Nephron progenitor cell (in vitro differentiated cells): ENCODE measurements around the gene CD46.

Source experiments
- DNase-seq: peaks from one replicate; pipeline ENCODE4 v3.0.0; 2021
- H3K27ac Mint-ChIP-seq: 2 replicates; pipeline ENCODE4 v1.8.0; 2021; ENCODE audit warnings: mild to moderate bottlenecking, moderate library complexity, mixed read lengths
- H3K27me3 Mint-ChIP-seq: 2 replicates; pipeline ENCODE4 v1.8.0; 2021; ENCODE audit warnings: mild to moderate bottlenecking, low read depth, mixed read lengths; ENCODE audit not compliant: poor library complexity
- H3K36me3 Mint-ChIP-seq: 2 replicates; pipeline ENCODE4 v1.8.0; 2021; ENCODE audit warnings: low read depth, mixed read lengths
- H3K4me1 Mint-ChIP-seq: 2 replicates; pipeline ENCODE4 v1.8.0; 2021; ENCODE audit warnings: mixed read lengths
- H3K4me3 Mint-ChIP-seq: 2 replicates; pipeline ENCODE4 v1.8.0; 2021; ENCODE audit warnings: mild to moderate bottlenecking, moderate library complexity, mixed read lengths
- H3K9me3 Mint-ChIP-seq: 2 replicates; pipeline ENCODE4 v1.8.0; 2021; ENCODE audit warnings: mild to moderate bottlenecking, moderate library complexity, mixed read lengths
- CTCF ChIP-seq: fragments of 200-600 bp; sonication (generic); IDR thresholded peaks from 2 replicates; pipeline ENCODE4 v1.5.0; 2021; ENCODE audit warnings: antibody characterized with exemption

Gene CD46

DNA sequence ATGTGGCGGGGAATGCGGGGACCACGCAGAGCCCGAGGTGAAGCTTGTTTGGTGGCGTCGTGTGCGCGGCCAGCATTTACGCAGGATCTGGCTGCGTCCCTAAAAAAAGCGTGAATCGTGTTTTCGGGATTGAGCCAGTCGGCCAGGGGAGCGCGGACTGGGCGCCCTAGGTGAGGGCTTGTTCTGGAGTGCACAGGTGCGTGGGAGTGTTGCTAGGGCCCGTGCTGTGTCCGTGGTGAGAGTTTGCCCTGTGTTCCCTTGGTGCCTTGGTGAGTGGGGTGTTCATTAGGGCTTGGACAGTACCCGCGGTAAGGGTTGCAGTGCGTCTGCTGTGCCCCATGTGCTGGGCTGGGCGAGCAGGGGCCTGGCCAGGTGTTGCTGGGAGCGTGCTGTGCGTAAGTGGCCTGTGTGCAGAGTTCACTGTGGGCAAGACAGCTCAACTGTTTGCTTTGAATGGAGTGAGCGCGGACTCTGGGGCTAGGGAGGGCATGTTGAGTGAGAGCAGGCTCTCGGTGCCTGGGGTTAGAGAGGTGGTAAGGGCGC is 673 bp downstream of the CD46 start:
- Mint-ChIP-seq H3K27ac (peak overlapping the region; percentile 99), H3K4me1 (peaks cover 70% of the 10 kb centered on the region), H3K27me3 (peaks cover 7% of the 10 kb centered on the region), H3K4me3 (peak overlapping the region; percentile 100), H3K9me3 (no peaks in the 10 kb centered on the region), H3K36me3 (peaks cover 11% of the 10 kb centered on the region)
- DNase-seq, result peak; percentile 30
- no peak for TF ChIP-seq CTCF

- peaks cover 5% of the 10 kb centered on the region for H3K27me3 Mint-ChIP-seq
Observed at GRCh38 chr1:207753611-207754010, 1.8 kb downstream of the CD46 start.

DNA sequence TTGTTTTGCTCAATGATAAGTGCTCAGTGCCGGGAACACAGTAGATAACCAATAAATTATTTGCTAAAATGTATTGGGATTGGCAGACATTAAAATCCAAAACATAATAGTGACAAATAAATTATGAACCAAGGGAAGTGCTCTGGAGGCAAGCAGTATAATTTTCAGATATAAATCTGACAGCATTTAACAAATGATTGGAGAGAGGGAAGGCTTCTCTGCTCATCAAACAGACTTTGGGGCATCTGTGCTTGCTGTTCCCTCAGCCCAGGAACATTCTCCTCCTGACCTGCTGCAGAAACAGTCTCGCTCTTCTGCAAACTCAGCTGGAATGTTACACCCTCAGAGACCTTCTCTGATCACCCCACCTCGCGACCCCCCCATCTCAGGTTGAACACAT is 2.2 kb downstream of the CD46 start:
- H3K27ac Mint-ChIP-seq, result no peak overlapping the region
- peaks cover 23% of the 10 kb centered on the region for H3K36me3 Mint-ChIP-seq
- peaks cover 69% of the 10 kb centered on the region for H3K4me1 Mint-ChIP-seq
- H3K4me3 Mint-ChIP-seq, result peak overlapping the region; percentile 100
- peaks cover 2% of the 10 kb centered on the region for H3K27me3 Mint-ChIP-seq
- no peaks in the 10 kb centered on the region for H3K9me3 Mint-ChIP-seq
- TF ChIP-seq CTCF, result no peak
- DNase-seq, result no peak

More at GRCh38 chr1:207753611-207754010, 1.8 kb downstream of the CD46 start:
- Mint-ChIP-seq H3K36me3 (peaks cover 19% of the 10 kb centered on the region), H3K27ac (no peak overlapping the region), H3K9me3 (no peaks in the 10 kb centered on the region), H3K4me3 (peak overlapping the region; percentile 100), H3K4me1 (peaks cover 70% of the 10 kb centered on the region)
- no peak for DNase-seq
- no peak for TF ChIP-seq CTCF

- Mint-ChIP-seq H3K27me3 (no peaks in the 10 kb centered on the region), H3K27ac (peak overlapping the region; percentile 1), H3K9me3 (no peaks in the 10 kb centered on the region), H3K4me1 (peaks cover 61% of the 10 kb centered on the region), H3K4me3 (peak overlapping the region; percentile 100), H3K36me3 (peaks cover 34% of the 10 kb centered on the region)
- no peak for TF ChIP-seq CTCF
- DNase-seq, result no peak
Observed at GRCh38 chr1:207754974-207755700, 3.3 kb downstream of the CD46 start.

- H3K27ac Mint-ChIP-seq, result peak overlapping the region; percentile 77
- peaks cover 55% of the 10 kb centered on the region for H3K4me1 Mint-ChIP-seq
- H3K9me3 Mint-ChIP-seq, result no peaks in the 10 kb centered on the region
- no peak for DNase-seq
- no peak overlapping the region for H3K4me3 Mint-ChIP-seq
- no peak for TF ChIP-seq CTCF
- H3K36me3 Mint-ChIP-seq, result peaks cover 43% of the 10 kb centered on the region
- H3K27me3 Mint-ChIP-seq, result no peaks in the 10 kb centered on the region
Observed at GRCh38 chr1:207755846-207756693, 4.2 kb downstream of the CD46 start.
